OCI-LY3 (cell line): ENCODE results near the gene RAB39B.

Source experiments
- EZH2phosphoT487 ChIP-seq: fragments of 200-600 bp; shearing (Covaris generic); IDR thresholded peaks from 2 replicates; pipeline ENCODE4 v1.6.1; 2018; ENCODE audit warnings: antibody characterized with exemption, mixed run types, low read depth
- TF ChIP-seq, protein P1 (sequence below): fragments of 200-600, 300-600 bp; sonication (generic); IDR thresholded peaks from 2 replicates; pipeline ENCODE4 v1.5.1; 2014; ENCODE audit warnings: antibody characterized with exemption, low read length, low read depth

DNA sequence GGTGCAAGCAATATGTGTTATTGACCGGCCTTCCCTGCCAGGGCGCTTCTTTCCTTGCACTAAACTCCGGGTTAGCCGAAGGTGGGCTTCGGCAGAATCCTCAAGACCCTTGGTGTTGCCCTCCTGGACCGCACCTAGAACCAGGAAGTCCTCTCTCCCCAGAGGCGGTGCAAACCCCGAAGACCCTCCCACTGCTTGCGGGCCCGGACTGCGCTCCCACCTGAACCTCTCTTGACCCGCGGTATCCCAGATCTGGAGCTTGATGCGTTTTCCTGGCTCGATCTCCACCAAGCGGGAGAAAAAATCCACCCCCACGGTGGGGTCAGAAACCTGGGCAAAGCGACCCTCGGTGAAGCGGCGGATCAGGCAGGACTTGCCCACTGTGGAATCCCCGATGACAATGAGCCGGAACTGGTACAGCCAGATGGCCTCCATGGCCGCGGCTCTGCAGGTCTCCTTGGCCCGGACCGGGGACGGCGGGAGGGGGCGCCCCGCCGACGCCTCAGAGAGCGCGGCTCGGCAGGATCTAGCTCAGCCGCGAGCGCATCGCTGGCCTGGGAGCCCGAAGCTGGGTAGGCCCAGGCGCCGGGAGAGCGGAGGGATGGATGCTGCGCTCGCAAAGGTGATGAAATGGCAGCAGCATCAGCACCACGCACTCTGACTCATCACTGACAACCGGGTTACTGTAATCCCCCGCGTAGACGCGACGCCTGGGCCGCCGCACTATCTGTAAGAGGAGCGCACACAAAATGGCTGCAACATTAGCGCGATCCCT, at the start of gene RAB39B:
- TF ChIP-seq, protein P1, sequence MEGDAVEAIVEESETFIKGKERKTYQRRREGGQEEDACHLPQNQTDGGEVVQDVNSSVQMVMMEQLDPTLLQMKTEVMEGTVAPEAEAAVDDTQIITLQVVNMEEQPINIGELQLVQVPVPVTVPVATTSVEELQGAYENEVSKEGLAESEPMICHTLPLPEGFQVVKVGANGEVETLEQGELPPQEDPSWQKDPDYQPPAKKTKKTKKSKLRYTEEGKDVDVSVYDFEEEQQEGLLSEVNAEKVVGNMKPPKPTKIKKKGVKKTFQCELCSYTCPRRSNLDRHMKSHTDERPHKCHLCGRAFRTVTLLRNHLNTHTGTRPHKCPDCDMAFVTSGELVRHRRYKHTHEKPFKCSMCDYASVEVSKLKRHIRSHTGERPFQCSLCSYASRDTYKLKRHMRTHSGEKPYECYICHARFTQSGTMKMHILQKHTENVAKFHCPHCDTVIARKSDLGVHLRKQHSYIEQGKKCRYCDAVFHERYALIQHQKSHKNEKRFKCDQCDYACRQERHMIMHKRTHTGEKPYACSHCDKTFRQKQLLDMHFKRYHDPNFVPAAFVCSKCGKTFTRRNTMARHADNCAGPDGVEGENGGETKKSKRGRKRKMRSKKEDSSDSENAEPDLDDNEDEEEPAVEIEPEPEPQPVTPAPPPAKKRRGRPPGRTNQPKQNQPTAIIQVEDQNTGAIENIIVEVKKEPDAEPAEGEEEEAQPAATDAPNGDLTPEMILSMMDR: no peak
- no peak for TF ChIP-seq EZH2phosphoT487
